Myocyte (in vitro differentiated cells): ENCODE measurements around the gene MAP6. TPM values are rescaled to one million over a fixed set of nuclear protein-coding genes. Genes with fewer than 3 reads are reported as not detected.

Experiments
- DNase-seq: peaks from one replicate; pipeline ENCODE4 v3.0.0-alpha.2; 2012; ENCODE audit warnings: low read depth
- total RNA-seq: library from RNA; depleted of rRNA; stranded (reverse); fragments of >200 nt; gene quantifications from 2 replicates; pipeline ENCODE4 v1.2.3, GENCODE V29; 2014

The MAP6 gene
- total RNA-seq, 1 donor from 2014 or later = 0.21 TPM

- DNase-seq = peak; percentile 92
Observed at GRCh38 chr11:75554258-75555022, 114.4 kb downstream of the MAP6 start.

GRCh38 chr11:75553889-75554257 lies 115.0 kb downstream of the MAP6 start:
- DNase-seq = no peak

- no peak for DNase-seq
Observed at GRCh38 chr11:75553182-75553581, 115.7 kb downstream of the MAP6 start.

GRCh38 chr11:75549370-75549958 lies 119.4 kb downstream of the MAP6 start:
- no peak for DNase-seq

- no peak for DNase-seq
Observed at GRCh38 chr11:75548595-75549272, 120.1 kb downstream of the MAP6 start.

- DNase-seq = peak; percentile 74
Observed at GRCh38 chr11:75547617-75548058, 121.2 kb downstream of the MAP6 start.

- no peak for DNase-seq
Observed at GRCh38 chr11:75547177-75547576, 121.7 kb downstream of the MAP6 start.

- DNase-seq = no peak
Observed at GRCh38 chr11:75543806-75544205, 125.0 kb downstream of the MAP6 start.

GRCh38 chr11:75542088-75542438 lies 126.8 kb downstream of the MAP6 start:
- DNase-seq = no peak

GRCh38 chr11:75541193-75542087 lies 127.4 kb downstream of the MAP6 start:
- peak; percentile 69 for DNase-seq

GRCh38 chr11:75539459-75540334 lies 129.1 kb downstream of the MAP6 start:
- no peak for DNase-seq

- no peak for DNase-seq
Observed at GRCh38 chr11:75538150-75538942, 130.5 kb downstream of the MAP6 start.

GRCh38 chr11:75537740-75538139 lies 131.1 kb downstream of the MAP6 start:
- DNase-seq = no peak

Other genes starting within 250 kb of the MAP6 start
- gene KLHL35, start 235.8 kb downstream of the MAP6 start, total RNA-seq = 2.6 and 4.6 TPM in 2 replicates
- 16.1 and 18.3 TPM in 2 replicates for gene GDPD5, start 143.1 kb downstream of the MAP6 start, total RNA-seq
- 902 and 923 TPM in 2 replicates for gene SERPINH1, start 106.8 kb downstream of the MAP6 start, total RNA-seq
- gene MOGAT2, start 48.8 kb upstream of the MAP6 start, total RNA-seq = not detected in 2 replicates
- 1.2 and 1.7 TPM in 2 replicates for gene DGAT2, start 99.7 kb upstream of the MAP6 start, total RNA-seq
- gene UVRAG, start 146.2 kb upstream of the MAP6 start, total RNA-seq = 9.2 and 14.1 TPM in 2 replicates